Panc1 (cell line): ENCODE results near the gene FOSL2. TPM values are rescaled to one million over a fixed set of nuclear protein-coding genes. Genes with fewer than 3 reads are reported as not detected.

Source experiments
- ATAC-seq: fragments of 200-7000 bp; cut with Tn5 transposase; 2 replicates; pipeline ENCODE4 v1.9.1; 2020; ENCODE audit warnings: mild to moderate bottlenecking, moderate library complexity
- BruUV-seq: library from RNA; stranded (reverse); fragments of 400-500 nt; replicated peaks from 2 replicates; lab custom pipeline; 2021; lab: Mats Ljungman, UMichigan
- CTCF ChIA-PET: fragments of 300-600 bp; sonication (Branson Sonifier 250); formaldehyde crosslinking; loops from one replicate; lab custom pipeline; 2022; ENCODE audit warnings: antibody characterized with exemption; lab: Charles Lee
- POLR2A ChIA-PET: fragments of 300-600 bp; sonication (Branson Sonifier 250); formaldehyde crosslinking; loops from one replicate; lab custom pipeline; 2022; ENCODE audit warnings: antibody characterized with exemption; lab: Charles Lee
- DNase-seq: peaks from one replicate; pipeline ENCODE4 v3.0.0-alpha.2; 2010; ENCODE audit warnings: low read depth, low spot score
- H3K27ac ChIP-seq: 2 replicates; pipeline ENCODE4 v1.5.1; 2011; ENCODE audit warnings: mild to moderate bottlenecking, low read length, inconsistent platforms
- H3K27me3 ChIP-seq: fragments of 200-500 bp; sonication (Bioruptor generic); 2 replicates; pipeline ENCODE4 v1.6.0; 2014; ENCODE audit warnings: low read length, inconsistent platforms; ENCODE audit not compliant: control insufficient read depth, insufficient read depth
- H3K36me3 ChIP-seq: fragments of 200-500 bp; sonication (Bioruptor generic); 2 replicates; pipeline ENCODE4 v1.5.1; 2014; ENCODE audit warnings: inconsistent platforms, mild to moderate bottlenecking, low read length, moderate library complexity; ENCODE audit not compliant: control insufficient read depth, insufficient read depth
- H3K4me1 ChIP-seq: 2 replicates; pipeline ENCODE4 v1.5.1; 2011; ENCODE audit warnings: inconsistent platforms, mild to moderate bottlenecking, low read length, moderate library complexity; ENCODE audit not compliant: control insufficient read depth, insufficient read depth
- H3K4me3 ChIP-seq, 2 experiments: 2 replicates each; pipeline ENCODE4 v1.5.1; 2011 to 2012; ENCODE audit warnings: low read depth in 2 of 2, low read length in 2 of 2, mild to moderate bottlenecking in 2 of 2, inconsistent platforms in 1 of 2, moderate library complexity in 1 of 2
- H3K9me3 ChIP-seq: fragments of 200-500 bp; sonication (Bioruptor generic); 2 replicates; pipeline ENCODE4 v1.5.1; 2014; ENCODE audit warnings: low read depth, mild to moderate bottlenecking, inconsistent platforms, low read length, moderate library complexity; ENCODE audit not compliant: control insufficient read depth, insufficient read depth
- POLR2AphosphoS5 ChIP-seq: IDR thresholded peaks from 2 replicates; pipeline ENCODE4 v1.6.1; 2012; ENCODE audit warnings: mild to moderate bottlenecking, low read depth, low read length, moderate library complexity
- SIN3A ChIP-seq: IDR thresholded peaks from 2 replicates; pipeline ENCODE4 v1.6.1; 2012; ENCODE audit warnings: low read depth, mild to moderate bottlenecking, low read length, moderate library complexity, borderline replicate concordance; ENCODE audit not compliant: insufficient read depth
- TCF7L2 ChIP-seq: IDR thresholded peaks from 2 replicates; pipeline ENCODE4 v1.6.1; 2011; ENCODE audit warnings: mild to moderate bottlenecking, low read depth, low read length, inconsistent platforms
- in situ Hi-C: cut with HindIII; loops from 2 replicates; pipeline ENCODE4 v1.10.0; 2016; ENCODE audit warnings: low sequenced_read_pairs, low pct_unique_long_range_greater_than_20kb
- intact Hi-C: fragments of 100-400 bp; cut with micrococcal nuclease; formaldehyde crosslinking; loops from one replicate; pipeline ENCODE4 v1.10.0; 2022; ENCODE audit not compliant: unreplicated experiment
- total RNA-seq: library from RNA; stranded (reverse); gene quantifications from one replicate; pipeline ENCODE4 v1.2.1, GENCODE V29; 2021; ENCODE audit not compliant: unreplicated experiment
- TF ChIP-seq, protein P1 (sequence below): fragments of 450-650 bp; IDR thresholded peaks from 2 replicates; pipeline ENCODE4 v1.5.1; 2017; ENCODE audit warnings: mild to moderate bottlenecking
- TF ChIP-seq, protein P2 (sequence below), 2 experiments: IDR thresholded peaks; 2 replicates each; pipeline ENCODE4 v1.6.1; 2011 to 2012; ENCODE audit warnings: low read depth in 2 of 2, control low read depth in 1 of 2, low read length in 1 of 2, mild to moderate bottlenecking in 1 of 2, moderate library complexity in 1 of 2; ENCODE audit not compliant: insufficient read depth in 1 of 2

FOSL2 gene
- total RNA-seq, 1 experiment from 2014 or later: 29.0 TPM

DNA sequence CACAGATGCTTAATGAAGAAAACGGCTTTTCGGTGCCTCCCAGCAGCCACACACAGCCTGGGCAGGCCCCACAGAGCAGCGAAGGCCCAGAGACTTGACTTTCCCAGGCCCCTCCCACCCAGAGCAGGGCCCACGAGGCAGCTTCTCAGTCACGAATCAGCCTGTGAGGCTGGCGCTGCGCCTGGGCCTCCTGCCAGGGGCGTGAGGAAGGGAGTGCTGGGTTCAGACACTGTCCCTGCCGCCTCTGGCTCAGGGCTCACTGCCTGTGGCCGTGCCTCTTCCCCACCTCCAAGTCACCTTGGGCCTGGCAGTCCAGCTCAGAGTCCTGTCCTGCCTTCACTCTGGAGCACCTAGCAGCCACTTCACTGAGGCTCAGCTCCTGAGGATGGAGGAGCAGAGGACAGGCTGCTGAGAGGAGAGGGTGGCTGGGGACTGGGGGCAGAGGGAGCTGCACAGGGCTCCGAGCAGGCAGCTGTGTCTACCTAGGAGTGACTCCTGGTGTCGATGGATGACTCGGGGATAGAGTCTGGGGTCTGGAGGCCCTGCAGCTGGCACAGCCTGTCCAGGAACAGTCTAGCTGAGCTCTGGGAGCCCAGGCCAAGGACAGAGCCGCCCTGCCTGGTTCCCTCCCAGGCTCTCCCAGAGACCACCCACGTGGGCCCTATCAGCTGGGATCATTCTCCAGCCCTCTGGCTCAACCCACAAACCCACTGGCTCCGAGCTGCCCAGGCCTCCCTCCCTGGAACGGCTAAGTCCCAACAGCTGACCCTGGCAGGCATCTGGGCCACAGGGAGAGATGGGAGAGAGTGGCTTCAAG lies 36.4 kb upstream of the FOSL2 start:
- DNase-seq (no peak), ATAC-seq (peak; percentile 10; the same call in 1 of the 2 replicates)
- Histone ChIP-seq H3K27me3 (no peaks in the 10 kb centered on the region), H3K9me3 (no peaks in the 10 kb centered on the region), H3K4me1 (no peaks in the 10 kb centered on the region; the same call in 1 of the 2 replicates), H3K4me3 (no peak overlapping the region), H3K36me3 (no peaks in the 10 kb centered on the region), H3K27ac (no peak overlapping the region)
- ChIA-PET CTCF (no interaction called here), POLR2A (no interaction called here)
- intact Hi-C loops: no loop called here
- BruUV-seq: no TSS peak
- in situ Hi-C loops: no loop called here
- TF ChIP-seq, protein P1, sequence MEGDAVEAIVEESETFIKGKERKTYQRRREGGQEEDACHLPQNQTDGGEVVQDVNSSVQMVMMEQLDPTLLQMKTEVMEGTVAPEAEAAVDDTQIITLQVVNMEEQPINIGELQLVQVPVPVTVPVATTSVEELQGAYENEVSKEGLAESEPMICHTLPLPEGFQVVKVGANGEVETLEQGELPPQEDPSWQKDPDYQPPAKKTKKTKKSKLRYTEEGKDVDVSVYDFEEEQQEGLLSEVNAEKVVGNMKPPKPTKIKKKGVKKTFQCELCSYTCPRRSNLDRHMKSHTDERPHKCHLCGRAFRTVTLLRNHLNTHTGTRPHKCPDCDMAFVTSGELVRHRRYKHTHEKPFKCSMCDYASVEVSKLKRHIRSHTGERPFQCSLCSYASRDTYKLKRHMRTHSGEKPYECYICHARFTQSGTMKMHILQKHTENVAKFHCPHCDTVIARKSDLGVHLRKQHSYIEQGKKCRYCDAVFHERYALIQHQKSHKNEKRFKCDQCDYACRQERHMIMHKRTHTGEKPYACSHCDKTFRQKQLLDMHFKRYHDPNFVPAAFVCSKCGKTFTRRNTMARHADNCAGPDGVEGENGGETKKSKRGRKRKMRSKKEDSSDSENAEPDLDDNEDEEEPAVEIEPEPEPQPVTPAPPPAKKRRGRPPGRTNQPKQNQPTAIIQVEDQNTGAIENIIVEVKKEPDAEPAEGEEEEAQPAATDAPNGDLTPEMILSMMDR: no peak
- TF ChIP-seq SIN3A: no peak

DNA sequence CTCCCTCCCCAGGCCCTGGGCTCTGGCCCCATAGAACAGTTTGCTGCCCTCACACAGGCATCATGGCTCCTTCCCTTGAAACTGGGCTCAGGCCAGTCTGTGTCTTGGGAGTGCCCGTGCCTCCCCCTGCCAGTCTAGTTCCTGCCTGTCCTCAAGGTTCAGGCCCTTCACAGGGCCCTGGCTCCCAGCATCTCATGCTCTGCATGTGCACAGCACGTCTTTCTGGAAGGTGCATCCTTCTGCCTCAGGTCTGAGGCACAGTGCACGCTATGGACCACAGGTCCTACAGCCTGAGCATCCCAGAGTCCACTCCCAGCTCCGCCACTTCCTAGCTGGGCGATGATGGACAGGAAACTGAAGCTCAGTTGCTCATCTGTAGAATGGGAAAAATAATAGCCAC lies 35.6 kb upstream of the FOSL2 start:
- CTCF ChIA-PET: no interaction called here
- H3K4me1 ChIP-seq: no peaks in the 10 kb centered on the region; the same call in 1 of the 2 replicates
- no peaks in the 10 kb centered on the region for H3K36me3 ChIP-seq
- POLR2A ChIA-PET: interaction anchor here (0.6 to 0.7 kb wide), 2 partner anchors 596 to 633 kb away, joined by 6 to 7 read pairs; no protein-coding TSS in a partner anchor
- H3K9me3 ChIP-seq: no peaks in the 10 kb centered on the region
- no peaks in the 10 kb centered on the region for H3K27me3 ChIP-seq
- in situ Hi-C loops (no loop called here), intact Hi-C loops (no loop called here)
- H3K27ac ChIP-seq: no peak overlapping the region
- BruUV-seq: no TSS peak
- H3K4me3 ChIP-seq: no peak overlapping the region
- ATAC-seq (no peak), DNase-seq (no peak)
- TF ChIP-seq TCF7L2 (no peak), POLR2AphosphoS5 (no peak), SIN3A (no peak)
- TF ChIP-seq, protein P1: no peak
- TF ChIP-seq, protein P2, sequence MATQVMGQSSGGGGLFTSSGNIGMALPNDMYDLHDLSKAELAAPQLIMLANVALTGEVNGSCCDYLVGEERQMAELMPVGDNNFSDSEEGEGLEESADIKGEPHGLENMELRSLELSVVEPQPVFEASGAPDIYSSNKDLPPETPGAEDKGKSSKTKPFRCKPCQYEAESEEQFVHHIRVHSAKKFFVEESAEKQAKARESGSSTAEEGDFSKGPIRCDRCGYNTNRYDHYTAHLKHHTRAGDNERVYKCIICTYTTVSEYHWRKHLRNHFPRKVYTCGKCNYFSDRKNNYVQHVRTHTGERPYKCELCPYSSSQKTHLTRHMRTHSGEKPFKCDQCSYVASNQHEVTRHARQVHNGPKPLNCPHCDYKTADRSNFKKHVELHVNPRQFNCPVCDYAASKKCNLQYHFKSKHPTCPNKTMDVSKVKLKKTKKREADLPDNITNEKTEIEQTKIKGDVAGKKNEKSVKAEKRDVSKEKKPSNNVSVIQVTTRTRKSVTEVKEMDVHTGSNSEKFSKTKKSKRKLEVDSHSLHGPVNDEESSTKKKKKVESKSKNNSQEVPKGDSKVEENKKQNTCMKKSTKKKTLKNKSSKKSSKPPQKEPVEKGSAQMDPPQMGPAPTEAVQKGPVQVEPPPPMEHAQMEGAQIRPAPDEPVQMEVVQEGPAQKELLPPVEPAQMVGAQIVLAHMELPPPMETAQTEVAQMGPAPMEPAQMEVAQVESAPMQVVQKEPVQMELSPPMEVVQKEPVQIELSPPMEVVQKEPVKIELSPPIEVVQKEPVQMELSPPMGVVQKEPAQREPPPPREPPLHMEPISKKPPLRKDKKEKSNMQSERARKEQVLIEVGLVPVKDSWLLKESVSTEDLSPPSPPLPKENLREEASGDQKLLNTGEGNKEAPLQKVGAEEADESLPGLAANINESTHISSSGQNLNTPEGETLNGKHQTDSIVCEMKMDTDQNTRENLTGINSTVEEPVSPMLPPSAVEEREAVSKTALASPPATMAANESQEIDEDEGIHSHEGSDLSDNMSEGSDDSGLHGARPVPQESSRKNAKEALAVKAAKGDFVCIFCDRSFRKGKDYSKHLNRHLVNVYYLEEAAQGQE (IDR thresholded peaks at IDR 0.05; ENCODE audit: insufficient read depth in 1 of 2, low read depth in 2 of 2, low read length in 1 of 2): no peak
